Activated naive CD4-positive, alpha-beta T cell treated with anti-CD3 and anti-CD28 coated beads for 36 hours (primary cell): ENCODE results near the gene ANKRA2. TPM values are rescaled to one million over a fixed set of nuclear protein-coding genes. Genes with fewer than 3 reads are reported as not detected.
A peak's percentile ranks its signal among the peaks of the same experiment; 100 is the strongest.

Source experiments
- CTCF ChIA-PET: fragments of 350-600 bp; sonication (Branson Sonifier 250); formaldehyde crosslinking; loops from one replicate; lab custom pipeline; 2021; ENCODE audit warnings: antibody characterized with exemption; lab: Charles Lee
- DNase-seq: peaks from one replicate; pipeline ENCODE4 v3.0.0-alpha.2; 2020
- H3K27ac Mint-ChIP-seq: one replicate; pipeline ENCODE4 v1.8.0; 2021; ENCODE audit warnings: mild to moderate bottlenecking, mixed read lengths
- H3K27me3 Mint-ChIP-seq: one replicate; pipeline ENCODE4 v1.8.0; 2021; ENCODE audit warnings: low read depth, mixed read lengths
- H3K36me3 Mint-ChIP-seq: one replicate; pipeline ENCODE4 v1.8.0; 2021; ENCODE audit warnings: low read depth, mixed read lengths
- H3K4me1 Mint-ChIP-seq: one replicate; pipeline ENCODE4 v1.8.0; 2021; ENCODE audit warnings: low read depth, mixed read lengths
- H3K4me3 Mint-ChIP-seq: one replicate; pipeline ENCODE4 v1.8.0; 2021; ENCODE audit warnings: mild to moderate bottlenecking, moderate library complexity, mixed read lengths
- H3K9me3 Mint-ChIP-seq: one replicate; pipeline ENCODE4 v1.8.0; 2021; ENCODE audit warnings: mixed read lengths
- intact Hi-C: fragments of 100-400 bp; cut with micrococcal nuclease; formaldehyde crosslinking; loops from one replicate; pipeline ENCODE4 v1.15.1; 2023
- total RNA-seq, 2 experiments: library from RNA; stranded (reverse); gene quantifications; one replicate each; pipeline ENCODE4 v1.2.3, GENCODE V29; 2021

The ANKRA2 gene, protein sequence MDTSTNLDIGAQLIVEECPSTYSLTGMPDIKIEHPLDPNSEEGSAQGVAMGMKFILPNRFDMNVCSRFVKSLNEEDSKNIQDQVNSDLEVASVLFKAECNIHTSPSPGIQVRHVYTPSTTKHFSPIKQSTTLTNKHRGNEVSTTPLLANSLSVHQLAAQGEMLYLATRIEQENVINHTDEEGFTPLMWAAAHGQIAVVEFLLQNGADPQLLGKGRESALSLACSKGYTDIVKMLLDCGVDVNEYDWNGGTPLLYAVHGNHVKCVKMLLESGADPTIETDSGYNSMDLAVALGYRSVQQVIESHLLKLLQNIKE
- 10 to 100 TPM; 26.5 to 26.9 TPM for total RNA-seq

DNA sequence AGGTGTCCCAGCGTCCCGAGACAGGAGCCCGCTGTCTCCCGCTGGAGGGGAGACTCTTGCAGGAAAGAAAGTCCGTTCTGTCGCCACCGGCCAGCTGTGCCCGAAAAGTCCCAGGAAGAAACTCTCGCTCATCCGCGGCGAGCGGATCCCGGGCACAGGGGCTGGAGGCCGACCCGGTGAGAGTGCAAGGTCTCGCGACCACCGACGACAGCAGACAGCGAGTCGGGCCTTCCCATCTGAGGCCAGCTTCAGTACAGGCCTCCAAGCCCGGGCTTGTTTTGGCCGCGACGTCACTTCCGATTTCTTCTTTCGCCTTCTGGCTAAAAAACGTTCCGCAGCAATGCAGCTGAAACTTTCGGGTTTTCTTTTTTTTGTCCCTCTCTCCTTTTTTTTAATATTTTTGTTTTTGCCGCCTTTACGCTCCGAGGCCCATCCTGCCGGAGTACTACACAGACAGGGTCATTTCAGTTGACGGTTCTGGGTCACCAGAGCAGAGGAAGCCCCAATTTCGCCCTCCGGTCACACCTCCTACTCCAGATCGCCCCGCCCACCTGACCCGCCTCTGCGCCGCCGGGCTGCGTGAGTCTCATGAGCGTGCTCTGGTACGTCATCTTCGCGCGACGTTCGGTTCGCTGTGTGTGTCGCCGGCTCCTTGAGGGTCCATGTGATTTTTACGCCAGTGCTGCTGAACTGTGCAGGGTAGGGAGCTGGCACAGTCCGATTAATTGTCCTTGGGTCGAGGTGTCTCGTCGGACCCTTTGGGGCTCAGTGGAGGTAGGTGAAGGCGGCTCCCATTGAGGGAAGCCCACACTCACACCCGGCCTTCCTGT is at the start of gene ANKRA2, which contains the start of gene UTP15:
Gene ANKRA2 (minus strand): TSS at position 501 of the 830 bp plus-strand sequence. CDS start 2,758 bp downstream, outside the sequence.
Gene UTP15 (plus strand): TSS at position 605 of the 830 bp plus-strand sequence. CDS start 1,602 bp downstream, outside the sequence.
- no peaks in the 10 kb centered on the region for H3K9me3 Mint-ChIP-seq
- peaks cover 38% of the 10 kb centered on the region for H3K4me1 Mint-ChIP-seq
- H3K36me3 Mint-ChIP-seq, result peaks cover 19% of the 10 kb centered on the region
- peak; percentile 99 for DNase-seq
- H3K27ac Mint-ChIP-seq, result peak within 1 kb of the TSS; percentile 99
- CTCF ChIA-PET, result interaction anchor here (1.5 to 2.0 kb wide), 2 partner anchors 25 kb away, joined by 7 to 9 read pairs; no protein-coding TSS in a partner anchor
- H3K27me3 Mint-ChIP-seq, result no peaks in the 10 kb centered on the region
- H3K4me3 Mint-ChIP-seq, result peak within 1 kb of the TSS; percentile 99
- intact Hi-C loops, result loop anchor here (1.0 to 5.0 kb wide), 3 partner anchors 46 to 1202 kb away; partner anchors contain the start of genes BTF3, GFM2 and NSA2

DNA sequence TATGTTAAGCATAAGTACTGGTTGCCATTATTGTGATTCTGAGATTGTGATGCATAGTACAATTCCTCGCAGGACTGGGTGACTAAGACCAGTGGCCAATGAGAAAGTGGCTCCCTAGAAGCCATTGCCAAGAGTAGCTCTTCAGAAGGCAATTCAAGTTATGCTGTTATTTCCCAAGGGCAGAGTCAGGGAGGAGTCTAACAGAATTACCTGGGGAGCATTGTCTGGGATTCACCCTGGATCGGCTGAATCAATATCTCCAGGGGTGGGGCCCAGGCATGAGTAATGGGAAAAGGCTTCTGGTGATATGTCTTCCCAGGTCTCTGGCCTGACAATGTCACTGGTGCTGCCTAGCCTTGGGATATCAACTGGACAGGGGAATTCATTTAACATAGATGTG is 49.6 kb upstream of the ANKRA2 start:
- CTCF ChIA-PET, result no interaction called here
- Mint-ChIP-seq H3K4me1 (no peaks in the 10 kb centered on the region), H3K27ac (no peak overlapping the region), H3K4me3 (no peak overlapping the region), H3K27me3 (peaks cover 17% of the 10 kb centered on the region), H3K36me3 (no peaks in the 10 kb centered on the region), H3K9me3 (no peaks in the 10 kb centered on the region)
- DNase-seq, result no peak
- intact Hi-C loops, result no loop called here

DNA sequence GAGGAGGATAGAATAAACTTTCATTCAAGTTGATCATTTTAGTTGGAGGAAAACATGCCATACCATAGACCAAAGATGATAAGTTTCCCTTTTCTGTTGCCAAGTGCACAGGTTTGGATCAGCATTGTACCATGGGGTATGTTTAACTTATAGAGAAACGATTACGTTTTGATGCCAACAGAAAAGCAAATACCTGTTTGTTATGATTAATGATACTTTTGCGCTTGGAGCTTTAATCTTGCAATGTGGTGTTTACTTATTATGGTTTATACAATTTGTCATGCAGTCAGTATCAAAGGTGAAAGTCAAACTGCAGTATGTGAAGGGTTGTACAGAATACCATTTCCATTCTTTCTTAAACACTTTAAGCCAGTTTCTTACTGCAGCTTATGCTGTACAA is 47.4 kb upstream of the ANKRA2 start:
- peaks cover 17% of the 10 kb centered on the region for H3K27me3 Mint-ChIP-seq
- H3K27ac Mint-ChIP-seq, result no peak overlapping the region
- H3K4me1 Mint-ChIP-seq, result no peaks in the 10 kb centered on the region
- CTCF ChIA-PET, result no interaction called here
- intact Hi-C loops, result no loop called here
- no peaks in the 10 kb centered on the region for H3K36me3 Mint-ChIP-seq
- H3K4me3 Mint-ChIP-seq, result no peak overlapping the region
- H3K9me3 Mint-ChIP-seq, result no peaks in the 10 kb centered on the region
- DNase-seq, result no peak

DNA sequence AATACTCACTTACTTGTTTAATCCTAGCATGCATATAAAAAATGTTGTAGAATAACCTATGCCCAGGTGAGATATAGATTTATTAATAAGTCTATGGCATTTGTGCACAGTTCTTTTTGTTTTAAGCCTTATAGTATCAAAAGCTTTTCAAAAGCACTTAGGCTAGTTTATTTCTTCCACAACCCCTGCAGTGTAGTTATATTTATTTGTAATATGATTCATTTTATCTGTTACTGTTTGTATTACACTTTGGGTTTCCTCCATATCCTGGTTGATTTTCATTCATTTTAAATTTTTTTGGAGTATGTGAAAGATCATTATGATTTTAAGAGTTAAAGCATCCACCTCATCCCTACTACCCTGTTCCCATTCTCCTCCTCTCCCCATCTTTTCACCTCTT is 41.8 kb upstream of the ANKRA2 start:
- Mint-ChIP-seq H3K4me3 (no peak overlapping the region), H3K4me1 (no peaks in the 10 kb centered on the region), H3K36me3 (no peaks in the 10 kb centered on the region), H3K9me3 (no peaks in the 10 kb centered on the region), H3K27ac (no peak overlapping the region), H3K27me3 (peaks cover 18% of the 10 kb centered on the region)
- DNase-seq, result no peak
- CTCF ChIA-PET, result interaction anchor here (0.6 to 0.7 kb wide), 2 partner anchors 16 to 73 kb away, joined by 3 to 5 read pairs; no protein-coding TSS in a partner anchor
- intact Hi-C loops, result no loop called here

DNA sequence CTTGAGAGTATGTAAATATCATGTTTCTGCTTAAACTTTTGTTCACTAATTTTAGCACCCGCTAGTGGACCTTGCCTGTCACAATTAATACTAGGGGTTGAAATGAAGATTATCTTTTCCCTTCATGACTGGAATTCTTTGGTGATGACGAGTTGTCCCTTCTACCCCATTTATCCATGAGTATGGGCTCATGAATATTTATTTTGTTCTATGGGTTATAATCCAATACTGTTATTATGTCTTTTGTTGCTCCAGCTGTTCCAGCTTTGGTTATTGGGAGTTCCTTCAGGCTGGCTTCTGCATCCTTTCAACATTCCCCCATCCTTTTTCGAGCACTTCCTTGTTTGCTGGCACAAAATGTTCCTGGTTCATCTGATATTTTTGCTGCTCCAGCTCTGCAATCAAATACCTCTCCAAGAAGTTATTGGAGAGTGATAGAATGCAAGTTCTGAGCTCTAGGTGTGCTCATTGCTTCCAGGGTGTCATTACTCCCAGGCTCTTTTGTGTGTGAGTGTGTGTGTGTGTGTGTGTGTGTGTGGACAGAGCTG is 40.8 kb upstream of the ANKRA2 start:
- no peak overlapping the region for H3K27ac Mint-ChIP-seq
- H3K36me3 Mint-ChIP-seq, result peaks cover 2% of the 10 kb centered on the region
- H3K27me3 Mint-ChIP-seq, result peaks cover 12% of the 10 kb centered on the region
- no peak overlapping the region for H3K4me3 Mint-ChIP-seq
- H3K4me1 Mint-ChIP-seq, result no peaks in the 10 kb centered on the region
- H3K9me3 Mint-ChIP-seq, result peaks cover 5% of the 10 kb centered on the region
- no peak for DNase-seq
- intact Hi-C loops, result no loop called here
- CTCF ChIA-PET, result interaction anchor here (0.6 to 1.9 kb wide), 2 partner anchors 15 to 74 kb away, joined by 5 read pairs; no protein-coding TSS in a partner anchor

DNA sequence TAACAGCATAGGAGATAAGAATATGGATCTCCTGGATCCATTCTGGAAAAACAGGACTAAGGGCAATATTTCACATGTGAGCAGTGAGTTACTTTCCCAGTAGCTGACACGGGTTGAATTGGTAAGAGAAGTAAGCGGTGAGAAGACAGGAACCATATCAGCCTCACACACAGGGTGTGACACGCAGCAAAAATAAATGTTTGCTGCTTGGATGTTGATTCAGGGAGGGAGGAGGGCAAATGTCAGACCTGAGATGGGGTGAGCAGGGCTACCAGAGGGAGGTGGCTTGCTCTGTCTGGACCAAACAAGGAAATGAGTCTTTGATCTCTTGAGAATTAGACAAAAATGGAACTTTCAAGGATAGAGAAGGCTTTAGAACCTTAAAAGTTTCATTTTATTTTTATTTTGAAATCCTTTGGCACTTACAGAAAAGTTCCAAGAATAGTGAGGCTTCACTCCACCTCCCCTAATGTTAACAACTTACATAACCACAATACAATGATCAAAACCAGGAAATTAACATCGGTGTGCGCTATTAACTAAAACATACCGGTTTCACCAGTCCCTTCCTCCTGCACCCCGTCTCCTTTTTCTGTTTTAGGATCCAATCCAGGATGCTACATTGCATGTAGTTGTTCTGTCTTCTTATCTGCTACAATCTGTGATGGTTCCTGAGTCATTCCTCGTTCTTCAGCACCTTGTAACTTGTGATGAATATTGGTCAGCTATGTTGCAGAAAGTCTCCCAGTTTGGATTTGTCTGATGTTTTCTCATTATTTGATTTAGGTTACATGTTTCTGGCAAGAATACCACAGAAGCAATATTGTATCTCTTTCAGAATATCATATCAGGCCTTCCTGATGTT is 40.0 kb upstream of the ANKRA2 start:
- intact Hi-C loops, result no loop called here
- H3K9me3 Mint-ChIP-seq, result peaks cover 5% of the 10 kb centered on the region
- CTCF ChIA-PET, result interaction anchor here (1.9 kb wide), 1 partner anchor 14 kb away, joined by 5 read pairs; no protein-coding TSS in a partner anchor
- no peak overlapping the region for H3K27ac Mint-ChIP-seq
- DNase-seq, result no peak
- H3K36me3 Mint-ChIP-seq, result peaks cover 2% of the 10 kb centered on the region
- no peak overlapping the region for H3K4me3 Mint-ChIP-seq
- H3K4me1 Mint-ChIP-seq, result no peaks in the 10 kb centered on the region
- peaks cover 7% of the 10 kb centered on the region for H3K27me3 Mint-ChIP-seq

DNA sequence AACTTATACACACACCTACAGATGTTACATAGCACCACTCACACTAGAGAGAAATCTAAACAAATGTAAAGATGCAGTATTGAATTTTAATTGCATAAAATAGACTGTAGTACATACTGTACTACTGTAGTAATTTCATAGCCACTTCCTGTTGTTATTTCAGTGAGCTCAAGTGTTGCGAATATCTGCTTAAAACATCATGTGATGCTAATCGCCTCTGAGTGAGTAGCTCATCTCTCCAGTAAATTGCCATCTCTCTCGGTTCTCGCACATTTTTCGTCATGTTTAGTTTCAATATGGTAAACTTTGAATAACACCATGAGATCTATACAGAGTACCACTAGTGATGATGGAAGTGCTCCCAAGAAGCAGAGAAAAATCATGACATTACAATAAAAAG is 38.6 kb upstream of the ANKRA2 start:
- CTCF ChIA-PET, result no interaction called here
- no peak overlapping the region for H3K27ac Mint-ChIP-seq
- intact Hi-C loops, result no loop called here
- DNase-seq, result no peak
- H3K4me3 Mint-ChIP-seq, result no peak overlapping the region
- H3K36me3 Mint-ChIP-seq, result peaks cover 2% of the 10 kb centered on the region
- H3K9me3 Mint-ChIP-seq, result peaks cover 5% of the 10 kb centered on the region
- H3K4me1 Mint-ChIP-seq, result no peaks in the 10 kb centered on the region
- peaks cover 7% of the 10 kb centered on the region for H3K27me3 Mint-ChIP-seq

DNA sequence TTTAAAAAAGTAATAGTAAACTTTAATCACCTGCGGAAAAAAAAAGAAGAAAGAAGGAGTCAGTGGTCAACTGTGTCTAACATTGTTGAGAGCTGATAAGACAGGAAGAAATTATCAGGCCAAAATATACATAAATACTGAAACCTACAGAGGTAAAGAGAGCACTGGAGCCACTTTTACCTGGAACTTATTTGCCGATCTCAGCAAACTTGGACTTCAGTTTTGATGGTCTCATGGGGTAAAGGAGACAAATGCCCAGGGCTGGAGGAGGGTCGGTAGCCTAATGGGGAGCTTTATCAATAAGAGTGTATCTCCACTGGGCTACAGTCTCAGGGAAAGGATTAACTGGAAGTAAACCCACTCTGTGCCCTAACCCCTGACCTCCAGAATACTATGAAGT is 33.9 kb upstream of the ANKRA2 start:
- H3K9me3 Mint-ChIP-seq, result peaks cover 5% of the 10 kb centered on the region
- peaks cover 2% of the 10 kb centered on the region for H3K36me3 Mint-ChIP-seq
- no peak overlapping the region for H3K4me3 Mint-ChIP-seq
- H3K4me1 Mint-ChIP-seq, result no peaks in the 10 kb centered on the region
- no peak for DNase-seq
- CTCF ChIA-PET, result no interaction called here
- H3K27ac Mint-ChIP-seq, result no peak overlapping the region
- intact Hi-C loops, result no loop called here
- peaks cover 8% of the 10 kb centered on the region for H3K27me3 Mint-ChIP-seq

DNA sequence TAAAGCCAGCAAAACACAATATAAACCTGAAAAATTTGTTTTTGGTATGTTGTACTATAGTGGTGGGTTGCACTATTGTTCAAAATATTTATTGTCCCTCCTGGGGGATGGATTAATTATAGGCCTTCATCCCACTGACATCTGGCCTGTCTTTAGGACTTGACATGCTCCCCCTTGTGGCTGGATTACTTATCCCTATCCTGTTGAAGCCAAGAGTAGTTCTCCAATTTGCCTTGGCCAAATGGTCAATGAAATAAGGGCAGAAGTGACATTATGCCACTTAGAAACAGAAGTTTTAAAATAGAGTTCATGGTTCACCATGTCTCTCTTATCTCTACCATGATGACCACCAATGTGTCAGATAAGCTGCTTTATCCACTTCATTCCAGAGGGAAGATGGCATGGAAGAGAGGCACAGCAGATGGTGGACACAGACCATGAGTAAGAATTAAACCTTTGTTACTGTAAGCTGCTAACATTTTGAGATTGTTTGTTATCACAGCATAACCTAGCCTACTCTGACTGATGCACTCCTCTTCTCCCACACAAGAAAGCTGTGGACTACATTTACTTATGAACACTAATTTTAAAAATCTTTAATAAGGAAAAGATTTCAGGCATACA is 31.4 kb upstream of the ANKRA2 start:
- H3K27ac Mint-ChIP-seq, result no peak overlapping the region
- H3K9me3 Mint-ChIP-seq, result peaks cover 2% of the 10 kb centered on the region
- H3K27me3 Mint-ChIP-seq, result peaks cover 8% of the 10 kb centered on the region
- peaks cover 2% of the 10 kb centered on the region for H3K36me3 Mint-ChIP-seq
- intact Hi-C loops, result no loop called here
- CTCF ChIA-PET, result interaction anchor here (0.7 to 1.7 kb wide), 15 partner anchors 9 to 1243 kb away, joined by 3 to 7 read pairs (median 3); no protein-coding TSS in a partner anchor
- no peaks in the 10 kb centered on the region for H3K4me1 Mint-ChIP-seq
- no peak overlapping the region for H3K4me3 Mint-ChIP-seq
- peak; percentile 19 for DNase-seq

DNA sequence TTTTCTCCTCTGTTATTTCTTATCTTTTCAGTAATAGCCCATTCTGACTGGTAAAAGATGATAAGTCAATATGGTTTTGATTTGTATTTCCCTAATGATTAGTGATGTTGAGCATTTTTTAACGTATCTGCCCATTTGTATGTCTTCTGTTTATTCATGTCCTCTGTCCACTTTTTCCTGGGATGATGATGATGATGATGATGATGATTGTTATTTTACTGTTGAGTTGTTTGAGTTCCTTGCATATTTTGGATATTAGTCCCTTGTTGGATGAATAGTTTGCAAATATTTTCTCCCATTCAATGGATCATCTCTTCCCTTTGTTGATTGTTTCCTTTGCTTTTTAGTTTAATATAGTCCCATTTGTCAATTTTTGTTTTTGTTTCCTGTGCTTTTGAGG is 27.1 kb upstream of the ANKRA2 start:
- H3K9me3 Mint-ChIP-seq, result no peaks in the 10 kb centered on the region
- peaks cover 1% of the 10 kb centered on the region for H3K36me3 Mint-ChIP-seq
- H3K27me3 Mint-ChIP-seq, result peaks cover 2% of the 10 kb centered on the region
- H3K4me3 Mint-ChIP-seq, result no peak overlapping the region
- CTCF ChIA-PET, result interaction anchor here (1.1 to 6.5 kb wide), 2 partner anchors 117 to 201 kb away, joined by 4 to 155 read pairs; no protein-coding TSS in a partner anchor
- intact Hi-C loops, result no loop called here
- no peak for DNase-seq
- no peaks in the 10 kb centered on the region for H3K4me1 Mint-ChIP-seq
- H3K27ac Mint-ChIP-seq, result no peak overlapping the region
